HepG2 (cell line): Measurements from ENCODE around the gene CAST. TPM values are rescaled to one million over a fixed set of nuclear protein-coding genes. Genes with fewer than 3 reads are reported as not detected.

Source experiments
- ATAC-seq: fragments of 200-7000 bp; cut with Tn5 transposase; 3 replicates; pipeline ENCODE4 v1.9.1; 2020; ENCODE audit warnings: mild to moderate bottlenecking, moderate library complexity
- BruUV-seq: library from RNA; stranded (reverse); fragments of 400-500 nt; replicated peaks from 2 replicates; lab custom pipeline; 2021; lab: Mats Ljungman, UMichigan
- CTCF ChIA-PET: fragments of 300-600 bp; formaldehyde crosslinking; extraction: SDS; loops from one replicate; lab custom pipeline; 2021; ENCODE audit warnings: low total read pairs, inconsistent platforms, low intra/inter-chr PET ratio; lab: Yijun Ruan, JAX
- POLR2A ChIA-PET: fragments of 350-600 bp; sonication (Branson Sonifier 250); formaldehyde crosslinking; loops from one replicate; lab custom pipeline; 2020; ENCODE audit warnings: antibody characterized with exemption, inconsistent platforms; lab: Yijun Ruan, JAX
- DNase-seq: peaks from one replicate; pipeline ENCODE4 v3.0.0-alpha.2; 2015; ENCODE audit warnings: low spot score
- FAIRE-seq: peaks from 3 replicates; lab custom pipeline; 2011; peaks lifted over from hg19 to GRCh38; lab: Jason Lieb, UNC
- H2AFZ ChIP-seq: one replicate; pipeline ENCODE4 v1.6.1; 2011; ENCODE audit warnings: low read length, inconsistent platforms
- H3K27ac ChIP-seq: fragments of 300-600 bp; 3 replicates; pipeline ENCODE4 v1.8.0; 2011; ENCODE audit warnings: mixed run types, mild to moderate bottlenecking, mixed read lengths, low read length, inconsistent platforms; ENCODE audit not compliant: insufficient read depth; ENCODE audit errors: extremely low read length
- H3K27me3 ChIP-seq, 2 experiments: fragments of 200-600 bp in 1 of 2; 2 replicates in 1 of 2; 3 replicates in 1 of 2; pipeline versions ENCODE4 v1.6.0 to v1.8.0; 2011; ENCODE audit warnings: low read length in 2 of 2, mild to moderate bottlenecking in 2 of 2, moderate library complexity in 2 of 2, inconsistent platforms in 1 of 2; ENCODE audit not compliant: insufficient read depth in 2 of 2, control insufficient read depth in 1 of 2
- H3K36me3 ChIP-seq, 2 experiments: fragments of 200-600 bp in 1 of 2; replicated peaks in 1 of 2; 2 replicates in 1 of 2; 3 replicates in 1 of 2; pipeline versions ENCODE4 v1.5.1 to v1.8.0; 2011; ENCODE audit warnings: low read length in 2 of 2, inconsistent platforms in 1 of 2; ENCODE audit not compliant: insufficient read depth in 2 of 2, control insufficient read depth in 1 of 2
- H3K4me1 ChIP-seq: 2 replicates; pipeline ENCODE4 v1.5.1; 2012; ENCODE audit warnings: low read length, inconsistent platforms; ENCODE audit not compliant: insufficient read depth
- H3K4me2 ChIP-seq: 2 replicates; pipeline ENCODE4 v1.6.0; 2011; ENCODE audit warnings: low read depth, low read length, inconsistent platforms
- H3K4me3 ChIP-seq, 3 experiments: fragments of 200-600 bp in 1 of 3; sonication (generic), shearing (Covaris generic) in 1 of 3; replicated peaks in 1 of 3; 2 replicates each; pipeline ENCODE4 v1.5.1; 2011 to 2016; ENCODE audit warnings: low read length in 3 of 3, inconsistent platforms in 2 of 3, low read depth in 2 of 3, mild to moderate bottlenecking in 2 of 3, control low read depth in 1 of 3, mixed read lengths in 1 of 3; ENCODE audit not compliant: insufficient read depth in 1 of 3
- H3K79me2 ChIP-seq: one replicate; pipeline ENCODE4 v1.6.1; 2011; ENCODE audit warnings: low read length, inconsistent platforms; ENCODE audit not compliant: insufficient read depth
- H3K9ac ChIP-seq: 2 replicates; pipeline ENCODE4 v1.6.0; 2011; ENCODE audit warnings: mild to moderate bottlenecking, low read depth, low read length, inconsistent platforms; ENCODE audit not compliant: insufficient read depth
- H3K9me3 ChIP-seq: 2 replicates; pipeline ENCODE4 v1.5.1; 2012; ENCODE audit warnings: mild to moderate bottlenecking, low read length
- H4K20me1 ChIP-seq: 2 replicates; pipeline ENCODE4 v1.6.0; 2011; ENCODE audit warnings: inconsistent platforms, mild to moderate bottlenecking, low read length, moderate library complexity; ENCODE audit not compliant: insufficient read depth
- MED13 ChIP-seq: sonication (generic); formaldehyde crosslinking; IDR thresholded peaks from 2 replicates; pipeline ENCODE4 v1.5.0; 2020; ENCODE audit warnings: missing genetic modification reagents
- MYC ChIP-seq: sonication (generic); formaldehyde crosslinking; IDR thresholded peaks from 2 replicates; pipeline ENCODE4 v1.9.0; 2021; ENCODE audit warnings: missing genetic modification reagents, borderline replicate concordance
- SNAPC4 ChIP-seq: sonication (generic); formaldehyde crosslinking; IDR thresholded peaks from 2 replicates; pipeline ENCODE4 v1.4.0; 2020; ENCODE audit warnings: mild to moderate bottlenecking, missing genetic modification reagents
- SRSF1 ChIP-seq: fragments of 200-400 bp; formaldehyde crosslinking; optimal IDR thresholded peaks from 2 replicates; pipeline ENCODE3; 2017; ENCODE audit warnings: mild to moderate bottlenecking, low read depth, low read length, moderate library complexity
- ZNF296 ChIP-seq: sonication (generic); formaldehyde crosslinking; conservative IDR thresholded peaks from 2 replicates; pipeline ENCODE4 v1.5.0; 2020; ENCODE audit warnings: mild to moderate bottlenecking, missing genetic modification reagents
- ZNF543 ChIP-seq: sonication (generic); formaldehyde crosslinking; IDR thresholded peaks from 2 replicates; pipeline ENCODE4 v1.4.0; 2020; ENCODE audit warnings: mild to moderate bottlenecking, missing genetic modification reagents
- ZNF567 ChIP-seq: sonication (generic); formaldehyde crosslinking; IDR thresholded peaks from 2 replicates; pipeline ENCODE4 v1.8.1; 2023; ENCODE audit warnings: mild to moderate bottlenecking, missing genetic modification reagents, borderline replicate concordance
- ZNF607 ChIP-seq: sonication (generic); formaldehyde crosslinking; IDR thresholded peaks from 2 replicates; pipeline ENCODE4 v1.5.1; 2020; ENCODE audit warnings: missing genetic modification reagents, mild to moderate bottlenecking, borderline replicate concordance
- ZNF644 ChIP-seq: IDR thresholded peaks from 2 replicates; pipeline ENCODE4 v1.6.1; 2016; ENCODE audit warnings: low read depth
- ZNF761 ChIP-seq: sonication (generic); formaldehyde crosslinking; conservative IDR thresholded peaks from 2 replicates; pipeline ENCODE4 v1.4.0; 2020; ENCODE audit warnings: mild to moderate bottlenecking, missing genetic modification reagents
- WGBS: methylation state at CpG from one replicate; pipeline ENCODE4 v1.1.6; 2017; ENCODE audit warnings: low lambda C conversion rate; 5-methylcytosine and 5-hydroxymethylcytosine counted together
- in situ Hi-C: cut with HindIII; loops from 2 replicates; pipeline ENCODE4 v1.10.0; 2017; ENCODE audit warnings: low pct_unique_long_range_greater_than_20kb; ENCODE audit not compliant: extremely low pct_ligation_motif_present
- intact Hi-C: fragments of 100-400 bp; cut with micrococcal nuclease; formaldehyde crosslinking; loops from one replicate; pipeline ENCODE4 v1.10.0; 2022; ENCODE audit not compliant: unreplicated experiment
- polyA plus RNA-seq, 8 experiments: library from polyadenylated mRNA; depleted of rRNA in 3 of 8; stranded (reverse) in 7 of 8; unstranded in 1 of 8; fragments of >200 nt; fragmentation: Illumina TruSeq in 4 of 8; extraction: Trizol in 4 of 8; gene quantifications; 2 replicates each; pipeline versions ENCODE4 v1.2.1 to v1.2.3, GENCODE V29; 2011 to 2016; ENCODE audit warnings: low read depth in 4 of 8, missing spikeins in 1 of 8, mixed read lengths in 1 of 8; ENCODE audit not compliant: insufficient read depth in 1 of 8
- total RNA-seq, 5 experiments: library from RNA; depleted of rRNA; stranded (reverse); fragments of >200 nt; fragmentation: Illumina TruSeq; extraction: Trizol; gene quantifications; 2 replicates each; pipeline ENCODE4 v1.2.3, GENCODE V29; 2016; ENCODE audit warnings: low read depth in 1 of 5

CAST gene
- total and polyA plus RNA-seq, 2 of the 13 experiments (the other 11 are each of a cell fraction or from before 2014, with no cell fraction given) = 42.1 to 67.6 TPM

- TF ChIP-seq ZNF761 (CRISPR knock-in tag) (no peak), ZNF296 (CRISPR knock-in tag) (no peak), MYC (no peak)
Observed at GRCh38 chr5:96619946-96620345, 42.2 kb upstream of the CAST start (continued).

GRCh38 chr5:96624596-96624995, 37.6 kb upstream of the CAST start:
- H4K20me1 ChIP-seq = no peaks in the 10 kb centered on the region
- H3K79me2 ChIP-seq = no peaks in the 10 kb centered on the region
- H3K27ac ChIP-seq = no peak overlapping the region
- H3K9ac ChIP-seq = no peak overlapping the region
- peaks cover 23% of the 10 kb centered on the region for H3K4me1 ChIP-seq
- in situ Hi-C loops (loop anchor here (25.0 kb wide), 1 partner anchor 538 kb away; no protein-coding TSS in a partner anchor), intact Hi-C loops (no loop called here)
- DNase-seq = no peak
- ChIA-PET CTCF (no interaction called here), POLR2A (no interaction called here)
- no TSS peak for BruUV-seq
- no peak overlapping the region for H2AFZ ChIP-seq
- no peak for FAIRE-seq
- H3K9me3 ChIP-seq = no peaks in the 10 kb centered on the region
- no peaks in the 10 kb centered on the region for H3K36me3 ChIP-seq
- 28% methylated on average over 3 of the region's 3 CpGs for WGBS
- no peak for ATAC-seq
- no peak for TF ChIP-seq SNAPC4 (CRISPR knock-in tag)
- no peak for TF ChIP-seq ZNF607 (CRISPR knock-in tag)
- TF ChIP-seq SRSF1 = no peak
- no peak for TF ChIP-seq ZNF644 (CRISPR knock-in tag)
- no peak for TF ChIP-seq MED13 (CRISPR knock-in tag)
- TF ChIP-seq ZNF543 = no peak
- TF ChIP-seq ZNF567 (CRISPR knock-in tag) = no peak
- H3K4me3 ChIP-seq = no peak overlapping the region
- H3K27me3 ChIP-seq = no peaks in the 10 kb centered on the region
- H3K4me2 ChIP-seq = no peak overlapping the region
